Duodenal mucosa (tissue), 2 donors: ENCODE data around the gene CDK15.

ENCODE experiments used
- H3K27ac ChIP-seq: one replicate; pipeline ENCODE4 v1.7.0; 2013; ENCODE audit warnings: low read depth, low read length
- H3K27me3 ChIP-seq, 2 donors: one replicate each; pipeline ENCODE4 v1.7.0; 2013; ENCODE audit warnings: low read length in 2 of 2, control low read depth in 1 of 2; ENCODE audit not compliant: insufficient read depth in 2 of 2, control insufficient read depth in 1 of 2
- H3K36me3 ChIP-seq, 2 donors: one replicate each; pipeline ENCODE4 v1.7.0; 2013; ENCODE audit warnings: low read length in 2 of 2, control low read depth in 1 of 2; ENCODE audit not compliant: insufficient read depth in 2 of 2, control insufficient read depth in 1 of 2
- H3K4me1 ChIP-seq, 2 donors: one replicate each; pipeline ENCODE4 v1.7.0; 2013; ENCODE audit warnings: low read length in 2 of 2, control low read depth in 1 of 2; ENCODE audit not compliant: insufficient read depth in 2 of 2, control insufficient read depth in 1 of 2
- H3K4me3 ChIP-seq, 2 donors: one replicate each; pipeline ENCODE4 v1.7.0; 2013; ENCODE audit warnings: low read length in 2 of 2, low read depth in 1 of 2
- H3K9ac ChIP-seq, 2 donors: one replicate each; pipeline ENCODE4 v1.7.0; 2013; ENCODE audit warnings: low read length in 2 of 2, low read depth in 1 of 2
- H3K9me3 ChIP-seq, 2 donors: one replicate each; pipeline ENCODE4 v1.7.0; 2013; ENCODE audit warnings: low read length in 2 of 2, control low read depth in 1 of 2; ENCODE audit not compliant: control insufficient read depth in 1 of 2

Gene CDK15

GRCh38 chr2:201788371-201788770 lies 18.0 kb upstream of the CDK15 start:
- H3K9me3 ChIP-seq = no peaks in the 10 kb centered on the region
- H3K4me1 ChIP-seq = no peaks in the 10 kb centered on the region
- no peaks in the 10 kb centered on the region for H3K36me3 ChIP-seq
- H3K4me3 ChIP-seq = no peak overlapping the region
- no peak overlapping the region for H3K9ac ChIP-seq
- H3K27ac ChIP-seq = no peak overlapping the region
- H3K27me3 ChIP-seq = no peaks in the 10 kb centered on the region

- no peak overlapping the region for H3K4me3 ChIP-seq
- H3K9ac ChIP-seq = no peak overlapping the region
- H3K9me3 ChIP-seq = no peaks in the 10 kb centered on the region
- H3K27me3 ChIP-seq = no peaks in the 10 kb centered on the region
- H3K36me3 ChIP-seq = no peaks in the 10 kb centered on the region
- H3K4me1 ChIP-seq = no peaks in the 10 kb centered on the region
- H3K27ac ChIP-seq = no peak overlapping the region
Measured at GRCh38 chr2:201789395-201789794, 16.9 kb upstream of the CDK15 start.

DNA sequence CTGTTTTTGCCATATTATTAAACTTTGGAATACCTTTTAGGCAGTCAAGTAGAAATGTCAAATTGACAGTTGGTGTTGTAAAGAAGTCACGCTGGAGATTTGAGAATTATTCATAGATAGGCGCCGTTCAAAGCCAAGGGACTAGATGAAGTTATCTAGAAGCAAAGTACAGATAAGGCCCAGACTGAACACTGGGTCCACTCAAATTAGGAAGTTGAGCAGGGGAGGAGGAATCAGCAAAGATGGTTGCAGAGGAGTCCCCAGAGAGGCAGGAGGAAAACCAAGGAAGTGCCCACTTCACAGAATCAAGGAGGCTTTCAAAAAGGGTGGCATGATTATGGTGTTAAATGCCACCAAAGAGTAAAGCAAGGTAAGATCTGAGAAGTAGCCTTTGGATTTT lies 16.0 kb upstream of the CDK15 start:
- Histone ChIP-seq H3K27me3 (no peaks in the 10 kb centered on the region), H3K4me3 (no peak overlapping the region), H3K9me3 (no peaks in the 10 kb centered on the region), H3K36me3 (no peaks in the 10 kb centered on the region), H3K4me1 (no peaks in the 10 kb centered on the region), H3K9ac (no peak overlapping the region), H3K27ac (no peak overlapping the region)

DNA sequence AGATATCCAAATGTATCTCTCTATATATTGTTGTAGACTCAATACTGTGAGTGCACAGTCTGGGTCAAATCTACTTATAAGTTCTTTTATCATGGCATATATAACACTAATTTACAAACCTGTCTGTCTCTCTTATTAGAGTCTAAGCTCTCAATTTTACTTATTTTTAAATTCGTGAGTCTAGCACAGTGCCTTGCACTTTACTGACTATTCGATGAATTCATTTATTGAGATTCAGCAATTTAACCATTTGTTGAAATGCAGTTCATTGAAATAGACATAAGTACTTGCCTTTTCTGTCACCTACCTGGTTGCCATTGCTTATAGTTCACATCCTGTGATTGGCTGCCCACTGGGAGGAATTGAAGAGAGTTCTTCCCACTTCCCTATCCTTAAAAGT lies 15.3 kb upstream of the CDK15 start:
- Histone ChIP-seq H3K36me3 (no peaks in the 10 kb centered on the region), H3K4me3 (no peak overlapping the region), H3K4me1 (no peaks in the 10 kb centered on the region), H3K9me3 (no peaks in the 10 kb centered on the region), H3K9ac (no peak overlapping the region), H3K27me3 (no peaks in the 10 kb centered on the region), H3K27ac (no peak overlapping the region)

GRCh38 chr2:201793631-201794030 lies 12.7 kb upstream of the CDK15 start:
- no peaks in the 10 kb centered on the region for H3K36me3 ChIP-seq
- no peak overlapping the region for H3K9ac ChIP-seq
- H3K4me3 ChIP-seq = no peak overlapping the region
- no peak overlapping the region for H3K27ac ChIP-seq
- no peaks in the 10 kb centered on the region for H3K9me3 ChIP-seq
- H3K4me1 ChIP-seq = no peaks in the 10 kb centered on the region
- no peaks in the 10 kb centered on the region for H3K27me3 ChIP-seq

DNA sequence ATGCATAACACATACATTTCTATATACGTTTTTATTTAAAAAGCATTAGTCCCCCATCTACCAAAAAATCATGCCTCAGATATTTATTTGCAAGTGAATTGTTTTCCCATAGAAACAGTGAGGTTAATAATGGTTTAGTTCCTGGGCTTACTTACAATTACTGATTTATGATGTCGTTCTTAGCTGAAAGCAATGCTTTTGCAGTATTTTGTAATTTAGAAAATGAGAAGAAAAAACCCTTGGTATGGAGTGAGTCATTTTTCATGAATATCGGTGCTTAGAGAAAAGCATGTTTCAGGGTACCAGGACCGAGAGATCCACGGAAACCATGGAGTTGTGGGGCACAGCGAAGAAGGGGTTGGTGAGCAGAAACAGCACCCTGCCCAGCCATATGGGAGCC lies 12.0 kb upstream of the CDK15 start:
- Histone ChIP-seq H3K9ac (no peak overlapping the region), H3K9me3 (no peaks in the 10 kb centered on the region)

GRCh38 chr2:201795607-201796477 lies 10.5 kb upstream of the CDK15 start:
- no peak overlapping the region for H3K27ac ChIP-seq
- no peaks in the 10 kb centered on the region for H3K27me3 ChIP-seq
- H3K9me3 ChIP-seq = no peaks in the 10 kb centered on the region
- no peak overlapping the region for H3K4me3 ChIP-seq
- H3K36me3 ChIP-seq = no peaks in the 10 kb centered on the region
- H3K4me1 ChIP-seq = no peaks in the 10 kb centered on the region
- H3K9ac ChIP-seq = no peak overlapping the region

More for the DNA sequence above, 12.0 kb upstream of the CDK15 start:
- H3K4me3 ChIP-seq = no peak overlapping the region
- H3K4me1 ChIP-seq = no peaks in the 10 kb centered on the region
- no peaks in the 10 kb centered on the region for H3K36me3 ChIP-seq
- no peaks in the 10 kb centered on the region for H3K27me3 ChIP-seq
- H3K27ac ChIP-seq = no peak overlapping the region

DNA sequence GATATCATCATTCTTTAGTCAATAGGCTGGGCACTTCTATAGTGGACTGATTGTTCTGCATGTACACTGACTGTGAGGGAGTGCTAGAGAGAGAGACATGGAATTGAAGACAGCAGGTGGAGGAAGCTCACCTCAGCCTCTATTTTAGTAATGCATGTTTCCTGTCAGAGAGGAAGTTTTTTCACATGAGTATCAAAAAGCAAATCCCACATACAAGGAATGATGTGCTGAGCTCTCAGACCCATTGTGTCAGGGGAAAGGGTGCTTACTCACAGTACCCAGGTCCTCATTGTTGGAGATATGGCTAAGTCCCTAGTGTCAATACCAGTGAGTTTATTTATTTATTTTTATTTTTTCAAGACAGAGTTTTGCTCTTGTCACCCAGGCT lies 9.9 kb upstream of the CDK15 start:
- H3K27me3 ChIP-seq = no peaks in the 10 kb centered on the region
- no peaks in the 10 kb centered on the region for H3K9me3 ChIP-seq
- H3K4me1 ChIP-seq = no peaks in the 10 kb centered on the region
- no peaks in the 10 kb centered on the region for H3K36me3 ChIP-seq
- H3K9ac ChIP-seq = no peak overlapping the region
- H3K4me3 ChIP-seq = no peak overlapping the region
- no peak overlapping the region for H3K27ac ChIP-seq

DNA sequence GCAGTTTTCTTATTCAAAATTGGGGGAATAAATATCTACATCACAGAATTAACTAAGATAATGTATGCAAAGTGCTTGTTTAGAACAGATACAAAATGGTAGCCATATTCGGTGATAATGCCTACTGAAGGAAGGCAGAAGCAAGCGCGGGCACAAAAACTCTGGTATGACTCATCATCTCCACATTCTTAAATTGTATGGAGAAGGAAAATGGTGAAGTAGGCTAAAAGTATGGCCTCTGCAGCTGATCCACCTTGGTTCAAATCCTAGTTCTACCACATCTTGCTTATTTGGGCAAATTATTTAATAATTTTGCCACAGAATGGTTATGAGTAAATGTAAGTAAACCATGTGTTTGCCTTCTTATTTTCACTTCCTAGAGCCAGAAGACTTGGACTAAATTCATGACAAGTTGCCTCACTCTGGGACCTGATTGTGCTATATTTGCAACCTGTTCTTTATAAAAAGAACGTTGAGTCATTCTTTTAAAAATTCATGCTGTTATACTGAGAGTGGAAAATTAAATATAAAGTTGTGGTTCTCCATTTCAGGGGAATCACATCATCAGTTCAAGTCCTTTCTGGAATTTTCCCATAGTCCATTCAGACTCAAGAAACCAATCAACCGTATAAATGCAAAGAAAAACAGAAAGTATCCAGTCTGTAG lies 9.0 kb upstream of the CDK15 start:
- Histone ChIP-seq H3K9me3 (no peaks in the 10 kb centered on the region), H3K27ac (no peak overlapping the region), H3K9ac (no peak overlapping the region), H3K27me3 (no peaks in the 10 kb centered on the region), H3K4me1 (no peaks in the 10 kb centered on the region), H3K36me3 (no peaks in the 10 kb centered on the region), H3K4me3 (no peak overlapping the region)

DNA sequence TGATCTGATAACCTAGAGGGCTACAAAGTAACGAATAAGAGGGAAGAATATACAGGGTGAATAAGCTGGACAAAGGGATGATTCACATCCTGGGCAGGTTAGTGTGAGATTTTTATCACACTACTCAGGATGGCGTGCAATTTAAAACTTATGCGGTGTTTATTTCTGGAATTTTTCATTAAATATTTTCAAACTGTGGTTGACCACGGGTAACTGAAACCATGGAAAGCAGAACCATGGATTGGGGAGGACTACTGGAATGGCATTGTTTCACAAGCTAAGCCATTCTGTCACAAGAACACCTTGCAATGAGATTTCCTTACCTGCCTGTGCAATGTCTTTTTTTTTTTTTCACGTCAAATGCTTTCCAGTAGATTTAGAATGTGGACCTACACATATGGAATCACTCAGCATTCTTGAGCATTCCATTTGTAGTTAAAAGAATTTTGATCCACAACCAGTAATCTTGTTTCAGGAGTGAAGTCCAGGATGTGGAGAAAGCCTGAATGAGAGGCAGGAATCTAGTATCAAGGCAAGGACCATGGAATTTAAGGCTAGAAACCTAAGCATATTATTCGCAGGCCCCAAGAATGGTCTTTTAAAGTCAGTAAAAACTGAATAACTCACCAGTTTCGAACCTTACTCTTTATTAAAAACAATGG lies 8.0 kb upstream of the CDK15 start:
- Histone ChIP-seq H3K9me3 (no peaks in the 10 kb centered on the region), H3K27me3 (no peaks in the 10 kb centered on the region), H3K4me1 (no peaks in the 10 kb centered on the region), H3K4me3 (no peak overlapping the region), H3K9ac (no peak overlapping the region), H3K27ac (no peak overlapping the region), H3K36me3 (no peaks in the 10 kb centered on the region)
